WTC11 (cell line): ENCODE data around the gene CAMKK2.

Experiments
- ATF1 ChIP-seq: sonication (generic); formaldehyde crosslinking; IDR thresholded peaks from 2 replicates; pipeline ENCODE4 v1.8.1; 2023; ENCODE audit warnings: mild to moderate bottlenecking, moderate library complexity, missing genetic modification reagents
- CBFB ChIP-seq: sonication (generic); formaldehyde crosslinking; IDR thresholded peaks from 2 replicates; pipeline ENCODE4 v1.8.1; 2022; ENCODE audit warnings: mild to moderate bottlenecking, low read depth, missing genetic modification reagents
- CREM ChIP-seq: sonication (generic); formaldehyde crosslinking; IDR thresholded peaks from 2 replicates; pipeline ENCODE4 v1.8.1; 2022; ENCODE audit warnings: mild to moderate bottlenecking, missing genetic modification reagents, moderate library complexity
- CTCF ChIP-seq: fragments of 200-600 bp; IDR thresholded peaks from 2 replicates; pipeline ENCODE4 v1.8.0; 2022; ENCODE audit warnings: antibody characterized with exemption
- E2F1 ChIP-seq: sonication (generic); formaldehyde crosslinking; IDR thresholded peaks from 2 replicates; pipeline ENCODE4 v1.8.0; 2022; ENCODE audit warnings: mild to moderate bottlenecking, missing genetic modification reagents
- E2F4 ChIP-seq: sonication (generic); formaldehyde crosslinking; IDR thresholded peaks from 2 replicates; pipeline ENCODE4 v1.8.1; 2022; ENCODE audit warnings: low read depth, mild to moderate bottlenecking, moderate library complexity, missing genetic modification reagents, borderline replicate concordance
- ETV6 ChIP-seq: sonication (generic); formaldehyde crosslinking; IDR thresholded peaks from 2 replicates; pipeline ENCODE4 v1.8.1; 2022; ENCODE audit warnings: mild to moderate bottlenecking, missing genetic modification reagents
- FOXP4 ChIP-seq: sonication (generic); formaldehyde crosslinking; IDR thresholded peaks from 2 replicates; pipeline ENCODE4 v1.8.0; 2022; ENCODE audit warnings: mild to moderate bottlenecking, missing genetic modification reagents
- MLX ChIP-seq: sonication (generic); formaldehyde crosslinking; IDR thresholded peaks from 2 replicates; pipeline ENCODE4 v1.8.1; 2023; ENCODE audit warnings: mild to moderate bottlenecking, missing genetic modification reagents, moderate library complexity
- PREB ChIP-seq: sonication (generic); formaldehyde crosslinking; IDR thresholded peaks from 2 replicates; pipeline ENCODE4 v1.8.1; 2022; ENCODE audit warnings: mild to moderate bottlenecking, missing genetic modification reagents, moderate library complexity, borderline replicate concordance
- TEAD1 ChIP-seq: sonication (generic); formaldehyde crosslinking; IDR thresholded peaks from 2 replicates; pipeline ENCODE4 v1.8.0; 2022; ENCODE audit warnings: mild to moderate bottlenecking, missing genetic modification reagents
- ZNF138 ChIP-seq: sonication (generic); formaldehyde crosslinking; conservative IDR thresholded peaks from 2 replicates; pipeline ENCODE4 v1.8.1; 2022; ENCODE audit warnings: mild to moderate bottlenecking, moderate library complexity, missing genetic modification reagents

GRCh38 chr12:121217063-121217462 lies 79.4 kb downstream of the CAMKK2 start:
- no peak for TF ChIP-seq CTCF
- no peak for TF ChIP-seq MLX (CRISPR knock-in tag)
- no peak for TF ChIP-seq CBFB (CRISPR knock-in tag)
- no peak for TF ChIP-seq ZNF138
- TF ChIP-seq ETV6: no peak
- no peak for TF ChIP-seq TEAD1
- TF ChIP-seq ATF1: no peak
- no peak for TF ChIP-seq E2F4
- no peak for TF ChIP-seq E2F1
- TF ChIP-seq CREM (CRISPR knock-in tag): no peak
- no peak for TF ChIP-seq FOXP4
- TF ChIP-seq PREB (CRISPR knock-in tag): no peak
